Measurements from ENCODE around the gene SH3TC1.

Gene SH3TC1

GRCh38 chr4:8217246-8217511 is 18.1 kb downstream of the SH3TC1 start:
- DNase-seq = no peak

DNA sequence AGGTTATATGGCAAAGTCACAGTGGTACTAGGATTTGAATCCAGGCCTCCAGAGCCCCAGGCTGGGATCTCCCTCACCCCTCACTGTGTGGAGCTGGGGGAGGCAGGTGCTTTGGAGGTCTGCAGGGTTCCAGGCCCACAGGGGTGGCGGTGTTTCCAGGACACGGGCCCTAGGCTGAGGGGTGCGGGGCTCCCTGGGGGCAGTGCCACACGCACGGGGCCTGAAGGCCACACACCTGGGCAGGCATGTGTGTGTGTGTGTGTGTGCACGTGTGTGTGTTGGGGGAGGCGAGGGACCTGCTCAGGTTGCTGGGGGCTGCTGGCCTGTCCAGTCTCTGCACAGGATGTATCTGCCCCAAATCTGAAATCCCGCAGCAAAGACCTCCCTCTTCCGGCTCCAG is 18.8 kb downstream of the SH3TC1 start:
- no peak for DNase-seq

GRCh38 chr4:8218371-8219031 is 19.4 kb downstream of the SH3TC1 start:
- DNase-seq = no peak

DNA sequence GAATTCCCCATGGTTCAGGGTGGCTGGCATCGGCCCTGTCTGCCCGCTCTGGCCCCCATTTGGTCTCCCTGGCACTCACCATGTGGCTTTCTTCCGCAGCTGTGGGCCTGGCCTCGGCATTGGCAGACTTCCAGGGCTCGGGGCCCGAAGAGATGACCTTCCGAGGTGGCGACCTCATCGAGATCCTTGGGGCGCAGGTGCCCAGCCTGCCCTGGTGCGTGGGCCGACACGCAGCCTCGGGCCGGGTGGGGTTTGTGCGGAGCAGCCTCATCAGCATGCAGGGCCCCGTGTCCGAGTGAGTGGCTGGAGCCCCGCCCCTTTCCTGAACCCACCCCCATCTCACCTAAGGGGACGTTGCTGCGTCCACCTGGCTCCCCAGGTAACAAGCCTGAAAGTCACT is 20.1 kb downstream of the SH3TC1 start:
- no peak for DNase-seq

DNA sequence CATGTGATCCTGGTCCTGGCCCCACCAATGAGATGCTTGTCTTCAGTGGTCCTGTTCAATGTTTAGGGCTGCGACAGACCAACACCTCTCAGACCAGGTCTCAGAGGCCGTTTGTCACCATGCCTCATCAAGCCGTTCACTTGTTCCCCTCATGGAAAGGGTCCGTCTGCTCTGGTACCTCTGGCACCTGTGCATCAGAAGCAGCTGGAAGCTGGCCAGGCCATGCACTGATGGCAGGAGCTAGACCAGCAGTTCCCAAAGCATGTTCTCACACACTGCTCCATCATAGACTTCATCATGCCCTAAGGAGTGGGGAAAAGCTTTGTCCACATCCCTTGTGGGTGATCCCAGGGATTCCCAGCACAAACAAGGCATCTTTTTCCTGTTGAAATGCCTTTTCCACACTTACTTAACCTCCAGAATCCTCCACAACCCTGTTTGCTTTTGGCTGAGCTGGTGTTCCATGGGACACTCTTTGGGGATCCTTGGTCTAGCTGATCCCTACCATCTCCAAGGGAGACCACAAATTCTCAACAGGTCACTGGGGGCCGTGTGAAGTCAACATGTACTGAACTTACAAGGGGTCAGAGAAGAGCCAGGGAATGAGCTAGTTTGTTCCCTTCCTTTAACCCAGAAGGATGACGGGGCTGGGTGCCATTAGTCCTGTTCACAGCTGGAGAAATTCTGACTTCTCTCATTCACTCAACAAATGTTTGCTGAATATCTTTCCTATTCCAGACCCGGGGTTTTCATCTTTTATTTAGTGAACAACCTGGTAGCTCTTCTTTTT is 21.8 kb downstream of the SH3TC1 start:
- no peak for DNase-seq

GRCh38 chr4:8221476-8221875 is 22.4 kb downstream of the SH3TC1 start:
- no peak for DNase-seq

DNA sequence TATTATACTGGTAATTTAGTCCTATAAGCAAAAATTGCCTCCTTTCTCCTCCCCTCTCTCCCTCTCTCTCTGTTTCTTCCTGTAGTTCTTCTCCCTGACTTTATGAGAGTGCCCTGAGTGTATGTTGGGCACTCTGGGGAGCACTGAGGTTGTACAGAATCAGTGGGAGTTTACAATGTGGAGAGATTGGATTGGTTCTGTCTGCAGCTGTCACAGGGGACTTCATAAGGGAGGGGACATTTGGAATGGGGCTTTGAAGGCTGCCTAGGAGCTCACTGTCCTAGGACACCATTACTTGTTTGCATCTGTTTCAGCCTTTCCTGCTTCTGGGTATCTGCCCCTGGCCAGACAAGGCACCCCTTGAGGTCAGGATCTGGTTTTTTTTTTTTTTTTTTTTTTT is 22.9 kb downstream of the SH3TC1 start:
- no peak for DNase-seq

DNA sequence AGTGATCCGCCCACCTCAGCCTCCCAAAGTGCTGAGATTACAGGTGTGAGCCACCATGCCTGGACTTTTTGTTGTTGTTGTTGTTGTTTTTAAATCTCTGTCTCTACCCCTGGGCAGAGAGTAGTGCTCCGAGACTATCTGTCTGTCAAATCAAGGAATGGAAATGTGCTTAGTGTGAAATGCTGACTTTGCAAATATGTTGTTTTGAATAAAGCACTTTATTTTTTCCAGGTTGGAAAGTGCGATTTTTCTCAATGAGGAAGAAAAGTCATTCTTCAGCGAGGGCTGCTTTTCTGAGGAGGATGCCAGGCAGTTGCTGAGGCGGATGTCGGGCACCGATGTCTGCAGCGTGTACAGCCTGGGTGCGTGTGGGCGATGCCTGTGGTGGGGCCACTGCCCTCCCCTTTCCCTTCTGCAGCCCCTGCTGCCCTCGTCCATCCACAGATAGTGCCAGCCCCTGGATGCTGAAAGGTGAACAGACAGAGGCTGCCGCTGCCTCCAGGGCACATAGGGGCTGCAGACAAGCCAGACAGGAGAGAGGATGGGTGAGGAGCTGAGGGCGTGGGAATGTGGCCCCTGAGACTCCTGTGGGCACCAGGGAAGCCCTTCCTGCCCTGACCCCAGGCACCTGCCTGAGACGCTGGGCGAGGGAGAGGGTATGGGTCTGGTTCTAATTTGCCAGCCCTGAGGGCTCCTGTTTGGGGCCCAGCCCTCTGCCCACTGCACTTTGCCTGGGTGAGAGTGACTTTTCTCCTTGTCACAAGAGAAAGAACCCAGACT is 23.7 kb downstream of the SH3TC1 start:
- DNase-seq = no peak

DNA sequence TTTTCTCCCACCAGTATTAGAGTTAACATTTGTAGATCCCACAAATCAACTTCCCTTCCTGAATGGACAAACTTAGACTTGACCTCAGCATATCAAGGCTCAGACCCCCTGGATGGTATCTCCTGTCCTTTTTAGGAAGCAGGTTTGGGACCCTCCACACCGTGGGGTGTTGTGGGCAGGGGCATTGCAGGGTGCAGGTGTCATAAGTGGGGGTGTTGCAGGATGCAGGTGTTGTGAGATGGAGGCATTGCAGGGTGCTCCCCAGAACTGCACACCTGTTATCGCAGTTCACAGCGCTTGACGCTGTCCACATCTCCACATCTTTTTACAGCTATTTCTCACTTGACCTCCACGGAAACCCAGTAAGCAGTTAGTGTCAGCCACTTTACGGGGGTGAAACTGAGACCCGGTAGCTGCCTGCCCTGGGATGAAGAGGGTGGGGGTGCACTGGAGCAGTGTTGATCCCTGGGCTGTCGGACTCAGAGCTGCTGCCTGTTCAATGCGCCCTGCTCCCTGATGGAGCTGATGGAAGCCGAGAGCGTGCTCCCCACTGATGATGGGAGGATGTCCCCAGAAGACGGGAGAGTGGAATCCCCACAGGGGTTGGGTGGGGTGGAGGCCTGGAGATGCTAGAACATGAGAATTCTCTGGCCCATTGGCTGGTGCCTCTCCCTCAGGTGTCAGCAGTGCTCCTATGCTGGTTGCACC is 25.3 kb downstream of the SH3TC1 start:
- no peak for DNase-seq

DNA sequence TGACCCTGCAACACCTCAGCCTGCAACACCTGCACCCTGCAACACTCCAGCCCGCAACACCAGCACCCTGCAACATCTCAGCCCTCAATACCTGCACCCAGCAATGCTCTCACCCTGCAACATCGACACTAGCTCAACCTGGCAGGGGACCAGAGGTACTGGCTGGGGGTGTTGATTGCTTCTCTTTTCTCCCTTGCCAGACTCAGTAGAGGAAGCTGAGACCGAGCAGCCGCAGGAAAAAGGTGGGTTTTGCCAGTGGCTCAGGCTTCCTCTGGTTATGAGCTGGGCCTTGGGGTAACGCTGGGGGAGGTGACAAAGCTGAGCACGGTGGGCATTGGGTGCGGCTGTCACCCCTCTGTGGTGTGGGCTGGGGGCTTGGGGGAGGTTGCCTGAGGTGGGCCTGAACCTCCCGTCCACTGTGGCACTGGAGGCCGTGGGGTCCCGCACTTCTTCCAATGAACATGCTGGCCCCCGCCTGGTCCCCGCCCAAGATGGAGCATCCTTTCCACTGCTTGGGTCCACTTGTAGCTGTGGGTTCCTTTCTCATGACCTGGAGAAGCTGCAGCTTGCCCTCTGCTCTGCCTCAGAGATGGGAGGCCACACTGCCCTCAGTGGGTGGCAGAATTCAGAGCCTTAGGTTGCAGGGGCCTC is 26.0 kb downstream of the SH3TC1 start:
- DNase-seq = no peak

DNA sequence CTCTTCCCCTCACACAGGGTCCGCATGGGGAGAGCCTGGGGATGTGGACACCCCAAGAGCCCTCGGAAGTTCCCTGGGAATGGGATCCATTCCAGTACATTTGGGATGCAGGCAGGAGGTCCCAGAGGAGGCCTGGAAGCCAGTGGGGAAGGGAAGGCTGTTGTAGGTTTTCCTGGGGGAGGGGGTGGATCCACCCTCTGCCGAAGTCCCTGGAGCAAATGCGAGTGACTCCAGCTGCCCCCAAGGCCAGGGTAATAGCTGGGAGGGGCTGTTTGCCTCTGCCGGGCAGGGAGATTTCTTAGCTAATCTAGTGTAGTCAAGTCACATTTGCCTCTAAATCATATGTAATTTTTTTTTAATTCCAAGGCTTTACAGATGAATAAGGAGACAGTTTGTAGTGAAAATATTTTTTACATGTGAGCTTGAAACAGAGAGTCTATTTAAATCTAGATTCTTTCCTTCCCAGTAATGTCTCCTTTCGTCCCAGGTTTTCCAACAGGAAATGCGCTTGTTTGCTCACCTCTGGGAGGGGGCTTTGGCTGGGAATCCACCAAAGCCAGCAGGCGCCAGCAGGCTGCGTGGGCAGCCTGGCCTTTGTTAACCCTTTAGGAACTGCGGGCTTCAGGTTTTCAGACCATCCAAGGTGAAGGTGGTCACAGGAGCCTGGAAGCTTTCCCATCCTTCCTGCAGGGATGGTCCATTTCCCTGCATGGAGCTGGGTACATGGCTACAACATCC is 26.8 kb downstream of the SH3TC1 start:
- no peak for DNase-seq

DNA sequence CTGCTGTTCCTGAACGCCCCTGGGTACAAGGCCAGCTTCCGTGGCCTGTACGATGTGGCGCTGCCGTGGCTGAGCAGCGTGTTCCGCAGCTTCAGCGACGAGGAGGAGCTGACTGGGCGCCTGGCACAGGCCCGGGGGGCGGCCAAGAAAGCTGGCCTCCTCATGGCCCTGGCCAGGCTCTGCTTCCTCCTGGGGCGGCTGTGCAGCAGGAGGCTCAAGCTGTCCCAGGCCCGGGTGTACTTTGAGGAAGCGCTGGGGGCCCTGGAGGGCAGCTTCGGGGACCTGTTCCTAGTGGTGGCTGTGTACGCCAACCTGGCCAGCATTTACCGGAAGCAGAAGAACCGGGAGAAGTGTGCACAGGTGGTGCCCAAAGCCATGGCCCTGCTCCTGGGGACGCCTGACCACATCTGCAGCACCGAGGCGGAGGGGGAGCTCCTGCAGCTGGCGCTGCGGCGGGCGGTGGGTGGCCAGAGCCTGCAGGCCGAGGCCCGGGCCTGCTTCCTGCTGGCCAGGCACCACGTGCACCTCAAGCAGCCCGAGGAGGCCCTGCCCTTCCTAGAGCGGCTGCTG is 28.2 kb downstream of the SH3TC1 start:
- no peak for DNase-seq

- no peak for DNase-seq
Measured at GRCh38 chr4:8227771-8228318, 28.8 kb downstream of the SH3TC1 start.

- DNase-seq = peak; percentile 66
Measured at GRCh38 chr4:8228319-8229250, 29.5 kb downstream of the SH3TC1 start.

DNA sequence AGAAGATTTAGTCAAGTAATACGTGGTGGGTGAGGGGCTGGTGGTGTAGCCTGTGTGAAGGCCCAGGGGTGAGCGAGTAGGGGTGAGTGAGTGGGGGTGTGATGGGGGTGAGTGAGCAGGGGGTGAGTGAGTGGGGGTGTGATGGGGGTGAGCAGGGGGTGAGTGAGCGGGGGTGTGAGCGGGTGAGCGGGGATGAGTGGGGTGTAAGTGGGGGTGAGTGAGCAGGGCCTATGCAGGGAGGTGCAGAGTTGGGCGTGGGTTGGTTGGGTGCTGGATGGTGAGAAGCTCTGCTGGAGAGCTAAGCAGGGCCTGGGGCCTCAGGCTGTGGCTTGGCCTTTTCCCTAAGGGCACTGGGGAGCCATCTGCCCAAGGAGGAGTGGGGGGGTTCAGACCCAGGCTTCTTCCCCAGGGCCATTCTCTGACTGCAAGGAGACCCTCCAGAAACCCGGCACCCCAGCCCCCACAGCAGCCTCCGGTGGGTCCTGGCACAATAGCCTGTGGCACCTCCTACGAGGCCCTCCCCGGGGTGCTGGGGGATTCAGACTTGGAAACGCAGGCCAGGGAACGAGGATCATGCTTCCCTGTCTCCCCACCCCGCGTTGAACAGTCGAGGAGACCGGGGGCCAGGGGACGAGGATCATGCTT is 30.4 kb downstream of the SH3TC1 start:
- DNase-seq = no peak

- no peak for DNase-seq
Measured at GRCh38 chr4:8230033-8230432, 30.9 kb downstream of the SH3TC1 start.

GRCh38 chr4:8230891-8231290 is 31.8 kb downstream of the SH3TC1 start:
- DNase-seq = no peak

- DNase-seq = no peak
Measured at GRCh38 chr4:8231551-8232049, 32.5 kb downstream of the SH3TC1 start.

- no peak for DNase-seq
Measured at GRCh38 chr4:8232748-8233147, 33.7 kb downstream of the SH3TC1 start.
